Chondrocyte (in vitro differentiated cells): Measurements from ENCODE around the gene RNF144A. TPM values are rescaled to one million over a fixed set of nuclear protein-coding genes. Genes with fewer than 3 reads are reported as not detected.

Experiments
- DNase-seq: peaks from one replicate; pipeline ENCODE4 v3.0.0; 2021; ENCODE audit warnings: mixed read lengths, low spot score
- H3K27ac Mint-ChIP-seq: one replicate; pipeline ENCODE4 v1.8.0; 2021; ENCODE audit warnings: mild to moderate bottlenecking, moderate library complexity, mixed read lengths; ENCODE audit not compliant: unreplicated experiment
- H3K27me3 Mint-ChIP-seq: 2 replicates; pipeline ENCODE4 v1.8.0; 2021; ENCODE audit warnings: low read depth, mixed read lengths
- H3K36me3 Mint-ChIP-seq: 2 replicates; pipeline ENCODE4 v1.8.0; 2021; ENCODE audit warnings: low read depth, mixed read lengths
- H3K4me1 Mint-ChIP-seq: 2 replicates; pipeline ENCODE4 v1.8.0; 2021; ENCODE audit warnings: low read depth, mild to moderate bottlenecking, mixed read lengths
- H3K4me3 Mint-ChIP-seq: one replicate; pipeline ENCODE4 v1.8.0; 2021; ENCODE audit warnings: mild to moderate bottlenecking, moderate library complexity, mixed read lengths; ENCODE audit not compliant: unreplicated experiment
- H3K9me3 Mint-ChIP-seq: 2 replicates; pipeline ENCODE4 v1.8.0; 2021; ENCODE audit warnings: low read depth, mixed read lengths
- CTCF ChIP-seq: fragments of 200-600 bp; sonication (generic); IDR thresholded peaks from 2 replicates; pipeline ENCODE4 v1.5.0; 2021; ENCODE audit warnings: antibody characterized with exemption, mild to moderate bottlenecking, moderate library complexity
- total RNA-seq: library from RNA; stranded (reverse); gene quantifications from 3 replicates; pipeline ENCODE4 v1.2.1, GENCODE V29; 2021

RNF144A gene
- total RNA-seq, 1 donor from 2014 or later, result 10.9 TPM

GRCh38 chr2:6970976-6971480, 53.8 kb downstream of the RNF144A start:
- Mint-ChIP-seq H3K27ac (no peak overlapping the region), H3K4me1 (peaks cover 7% of the 10 kb centered on the region), H3K27me3 (no peaks in the 10 kb centered on the region), H3K9me3 (peaks cover 4% of the 10 kb centered on the region), H3K36me3 (peaks cover 6% of the 10 kb centered on the region), H3K4me3 (no peak overlapping the region)
- no peak for DNase-seq
- TF ChIP-seq CTCF, result no peak

GRCh38 chr2:6971502-6971901, 54.3 kb downstream of the RNF144A start:
- Mint-ChIP-seq H3K36me3 (peaks cover 6% of the 10 kb centered on the region), H3K27me3 (no peaks in the 10 kb centered on the region), H3K4me1 (peaks cover 8% of the 10 kb centered on the region), H3K9me3 (peaks cover 4% of the 10 kb centered on the region), H3K4me3 (no peak overlapping the region), H3K27ac (no peak overlapping the region)
- no peak for TF ChIP-seq CTCF
- no peak for DNase-seq

GRCh38 chr2:6972067-6972710, 55.0 kb downstream of the RNF144A start:
- DNase-seq, result no peak
- TF ChIP-seq CTCF, result no peak

GRCh38 chr2:6973895-6974545, 56.8 kb downstream of the RNF144A start:
- DNase-seq, result no peak
- Mint-ChIP-seq H3K27ac (no peak overlapping the region), H3K36me3 (peaks cover 6% of the 10 kb centered on the region), H3K9me3 (peaks cover 4% of the 10 kb centered on the region), H3K4me1 (peaks cover 4% of the 10 kb centered on the region), H3K27me3 (no peaks in the 10 kb centered on the region), H3K4me3 (no peak overlapping the region)
- no peak for TF ChIP-seq CTCF

More at GRCh38 chr2:6972067-6972710, 55.0 kb downstream of the RNF144A start:
- no peaks in the 10 kb centered on the region for H3K27me3 Mint-ChIP-seq
- H3K4me3 Mint-ChIP-seq, result no peak overlapping the region
- H3K36me3 Mint-ChIP-seq, result peaks cover 6% of the 10 kb centered on the region
- no peak overlapping the region for H3K27ac Mint-ChIP-seq
- H3K4me1 Mint-ChIP-seq, result peaks cover 8% of the 10 kb centered on the region
- peaks cover 4% of the 10 kb centered on the region for H3K9me3 Mint-ChIP-seq

- TF ChIP-seq CTCF, result no peak
- peaks cover 4% of the 10 kb centered on the region for H3K4me1 Mint-ChIP-seq
- H3K36me3 Mint-ChIP-seq, result peaks cover 2% of the 10 kb centered on the region
- DNase-seq, result no peak
- no peaks in the 10 kb centered on the region for H3K9me3 Mint-ChIP-seq
- H3K27me3 Mint-ChIP-seq, result no peaks in the 10 kb centered on the region
- H3K27ac Mint-ChIP-seq, result no peak overlapping the region
- no peak overlapping the region for H3K4me3 Mint-ChIP-seq
Observed at GRCh38 chr2:6975988-6976387, 58.8 kb downstream of the RNF144A start.
